ENCODE results near the gene CCDC18. TPM values are rescaled to one million over a fixed set of nuclear protein-coding genes. Genes with fewer than 3 reads are reported as not detected.
"Not testable (repeated sequence)": the region's sequence is repeated elsewhere in the genome, so short reads cannot be mapped to it uniquely, and the experiment has no call there.

The CCDC18 gene
- 1 to 10 TPM; 3.1 to 3.7 TPM for total RNA-seq
- long read RNA-seq, partial matches to known transcripts: 1 of 3 reads
- long read RNA-seq, other reads (novel, unspliced or antisense): 2 of 3 reads

- intact Hi-C loops (cut with DNase I): no loop called here
- no peak for DNase-seq
- no peak for ATAC-seq
Observed at GRCh38 chr1:93180723-93181613, at the start of gene CCDC18. CCDC18 (plus strand) TSS chr1:93180724; CDS start chr1:93183362, 2,638 bp downstream.

- intact Hi-C loops (cut with DNase I): no loop called here
- DNase-seq (no peak), ATAC-seq (no peak)
Observed at GRCh38 chr1:93132638-93133037, 47.9 kb upstream of the CCDC18 start.

GRCh38 chr1:93136445-93136844, 44.1 kb upstream of the CCDC18 start:
- ATAC-seq (no peak), DNase-seq (no peak)
- intact Hi-C loops (cut with DNase I): no loop called here

- ATAC-seq: no peak
- DNase-seq: no peak
- intact Hi-C loops (cut with DNase I): no loop called here
Observed at GRCh38 chr1:93137604-93138292, 42.8 kb upstream of the CCDC18 start.

GRCh38 chr1:93140106-93140505, 40.4 kb upstream of the CCDC18 start:
- intact Hi-C loops (cut with DNase I): no loop called here
- ATAC-seq (no peak), DNase-seq (no peak)

GRCh38 chr1:93142161-93142560, 38.4 kb upstream of the CCDC18 start:
- DNase-seq: no peak
- intact Hi-C loops (cut with DNase I): no loop called here

GRCh38 chr1:93143136-93143535, 37.4 kb upstream of the CCDC18 start:
- no peak for DNase-seq
- intact Hi-C loops (cut with DNase I): no loop called here
- ATAC-seq: no peak

More at GRCh38 chr1:93142161-93142560, 38.4 kb upstream of the CCDC18 start:
- no peak for ATAC-seq

GRCh38 chr1:93143769-93144168, 36.8 kb upstream of the CCDC18 start:
- intact Hi-C loops (cut with DNase I): no loop called here
- no peak for DNase-seq
- no peak for ATAC-seq

- ATAC-seq: no peak
- DNase-seq: no peak
- intact Hi-C loops (cut with DNase I): no loop called here
Observed at GRCh38 chr1:93148001-93148400, 32.5 kb upstream of the CCDC18 start.

GRCh38 chr1:93150729-93151128, 29.8 kb upstream of the CCDC18 start:
- DNase-seq (no peak), ATAC-seq (no peak)
- intact Hi-C loops (cut with DNase I): no loop called here

GRCh38 chr1:93151474-93151873, 29.1 kb upstream of the CCDC18 start:
- DNase-seq (no peak), ATAC-seq (no peak)

GRCh38 chr1:93152835-93153234, 27.7 kb upstream of the CCDC18 start:
- ATAC-seq: no peak

More at GRCh38 chr1:93151474-93151873, 29.1 kb upstream of the CCDC18 start:
- intact Hi-C loops (cut with DNase I): no loop called here

GRCh38 chr1:93154898-93155297, 25.6 kb upstream of the CCDC18 start:
- intact Hi-C loops (cut with DNase I): no loop called here
- no peak for ATAC-seq
- DNase-seq: no peak

More at GRCh38 chr1:93152835-93153234, 27.7 kb upstream of the CCDC18 start:
- intact Hi-C loops (cut with DNase I): no loop called here
- DNase-seq: no peak

GRCh38 chr1:93155335-93155734, 25.2 kb upstream of the CCDC18 start:
- DNase-seq (no peak), ATAC-seq (no peak)
- intact Hi-C loops (cut with DNase I): no loop called here

- ATAC-seq (no peak), DNase-seq (no peak)
- intact Hi-C loops (cut with DNase I): no loop called here
Observed at GRCh38 chr1:93159337-93159736, 21.2 kb upstream of the CCDC18 start.

- ATAC-seq; intact Hi-C loops (cut with DNase I); DNase-seq: not testable (repeated sequence)
Observed at GRCh38 chr1:93163314-93163713, 17.2 kb upstream of the CCDC18 start.

GRCh38 chr1:93164816-93165215, 15.7 kb upstream of the CCDC18 start:
- intact Hi-C loops (cut with DNase I): no loop called here
- ATAC-seq: peak in 1 of 2 donors; percentile 31
- no peak for DNase-seq

- ATAC-seq; intact Hi-C loops (cut with DNase I): not testable (repeated sequence)
Observed at GRCh38 chr1:93165895-93166294, 14.6 kb upstream of the CCDC18 start.

GRCh38 chr1:93167006-93167405, 13.5 kb upstream of the CCDC18 start:
- ATAC-seq (no peak), DNase-seq (no peak)
- intact Hi-C loops (cut with DNase I): no loop called here

More at GRCh38 chr1:93165895-93166294, 14.6 kb upstream of the CCDC18 start:
- DNase-seq: not testable (repeated sequence)

- ATAC-seq, DNase-seq: not testable (repeated sequence)
- intact Hi-C loops (cut with DNase I): loop anchor here in 1 of 2 donors (10.0 kb wide), 1 partner anchor 85 kb away; no protein-coding TSS in a partner anchor
Observed at GRCh38 chr1:93170141-93170678, 10.3 kb upstream of the CCDC18 start.
